Measurements from ENCODE around the gene FBXO5. TPM values are rescaled to one million over a fixed set of nuclear protein-coding genes. Genes with fewer than 3 reads are reported as not detected.
A peak's percentile ranks its signal among the peaks of the same experiment; 100 is the strongest.

Gene FBXO5
- total and polyA plus RNA-seq, 9 of the 15 experiments (the other 6 are each of a cell fraction or from before 2014, with no cell fraction given) = 17.8 to 89.3 (median 62.9) TPM

- TF ChIP-seq ARID4B (CRISPR knock-in tag; IDR thresholded peaks at IDR 0.05) = no peak
- TF ChIP-seq ZNF592 (IDR thresholded peaks at IDR 0.05) = peak; percentile 54; the same call in 1 of the 2 replicates
- TF ChIP-seq, protein P1, sequence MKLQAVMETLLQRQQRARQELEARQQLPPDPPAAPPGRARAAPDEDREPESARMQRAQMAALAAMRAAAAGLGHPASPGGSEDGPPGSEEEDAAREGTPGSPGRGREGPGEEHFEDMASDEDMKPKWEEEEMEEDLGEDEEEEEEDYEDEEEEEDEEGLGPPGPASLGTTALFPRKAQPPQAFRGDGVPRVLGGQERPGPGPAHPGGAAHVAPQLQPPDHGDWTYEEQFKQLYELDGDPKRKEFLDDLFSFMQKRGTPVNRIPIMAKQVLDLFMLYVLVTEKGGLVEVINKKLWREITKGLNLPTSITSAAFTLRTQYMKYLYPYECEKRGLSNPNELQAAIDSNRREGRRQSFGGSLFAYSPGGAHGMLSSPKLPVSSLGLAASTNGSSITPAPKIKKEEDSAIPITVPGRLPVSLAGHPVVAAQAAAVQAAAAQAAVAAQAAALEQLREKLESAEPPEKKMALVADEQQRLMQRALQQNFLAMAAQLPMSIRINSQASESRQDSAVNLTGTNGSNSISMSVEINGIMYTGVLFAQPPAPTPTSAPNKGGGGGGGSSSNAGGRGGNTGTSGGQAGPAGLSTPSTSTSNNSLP (IDR thresholded peaks at IDR 0.05; ENCODE audit: borderline replicate concordance, low read depth, low read length) = peak; percentile 83; the same call in 1 of the 2 replicates
- no peak for TF ChIP-seq CTCFL (IDR thresholded peaks at IDR 0.05; ENCODE audit: borderline replicate concordance, insufficient read depth, low read depth, low read length, poor library complexity, severe bottlenecking)
- TF ChIP-seq, protein P2, sequence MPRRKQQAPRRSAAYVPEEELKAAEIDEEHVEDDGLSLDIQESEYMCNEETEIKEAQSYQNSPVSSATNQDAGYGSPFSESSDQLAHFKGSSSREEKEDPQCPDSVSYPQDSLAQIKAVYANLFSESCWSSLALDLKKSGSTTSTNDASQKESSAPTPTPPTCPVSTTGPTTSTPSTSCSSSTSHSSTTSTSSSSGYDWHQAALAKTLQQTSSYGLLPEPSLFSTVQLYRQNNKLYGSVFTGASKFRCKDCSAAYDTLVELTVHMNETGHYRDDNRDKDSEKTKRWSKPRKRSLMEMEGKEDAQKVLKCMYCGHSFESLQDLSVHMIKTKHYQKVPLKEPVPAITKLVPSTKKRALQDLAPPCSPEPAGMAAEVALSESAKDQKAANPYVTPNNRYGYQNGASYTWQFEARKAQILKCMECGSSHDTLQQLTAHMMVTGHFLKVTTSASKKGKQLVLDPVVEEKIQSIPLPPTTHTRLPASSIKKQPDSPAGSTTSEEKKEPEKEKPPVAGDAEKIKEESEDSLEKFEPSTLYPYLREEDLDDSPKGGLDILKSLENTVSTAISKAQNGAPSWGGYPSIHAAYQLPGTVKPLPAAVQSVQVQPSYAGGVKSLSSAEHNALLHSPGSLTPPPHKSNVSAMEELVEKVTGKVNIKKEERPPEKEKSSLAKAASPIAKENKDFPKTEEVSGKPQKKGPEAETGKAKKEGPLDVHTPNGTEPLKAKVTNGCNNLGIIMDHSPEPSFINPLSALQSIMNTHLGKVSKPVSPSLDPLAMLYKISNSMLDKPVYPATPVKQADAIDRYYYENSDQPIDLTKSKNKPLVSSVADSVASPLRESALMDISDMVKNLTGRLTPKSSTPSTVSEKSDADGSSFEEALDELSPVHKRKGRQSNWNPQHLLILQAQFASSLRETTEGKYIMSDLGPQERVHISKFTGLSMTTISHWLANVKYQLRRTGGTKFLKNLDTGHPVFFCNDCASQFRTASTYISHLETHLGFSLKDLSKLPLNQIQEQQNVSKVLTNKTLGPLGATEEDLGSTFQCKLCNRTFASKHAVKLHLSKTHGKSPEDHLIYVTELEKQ (CRISPR knock-in tag; IDR thresholded peaks at IDR 0.05) = no peak
Observed at GRCh38 chr6:152983637-152984512, 1.0 kb upstream of the FBXO5 start (continued).
